Subcutaneous preadipocyte (primary cell): ENCODE measurements around the gene TPGS2. TPM values are rescaled to one million over a fixed set of nuclear protein-coding genes. Genes with fewer than 3 reads are reported as not detected.

Source experiments
- total RNA-seq: library from RNA; depleted of rRNA; stranded (reverse); fragments of >200 nt; gene quantifications from 2 replicates; pipeline ENCODE4 v1.2.3, GENCODE V29; 2012

Gene TPGS2
- total RNA-seq = 111 and 123 TPM in 2 replicates

GRCh38 chr18:36828630-36829361 lies at the start of gene TPGS2, which contains the start of gene KIAA1328:
TPGS2 (minus strand) TSS chr18:36829002; CDS start chr18:36828767, 235 bp downstream.
KIAA1328 (plus strand) TSS chr18:36829127; CDS start chr18:36829139, 12 bp downstream.

Other genes starting within 250 kb of the TPGS2 start
- 7.4 and 9.2 TPM in 2 replicates for gene KIAA1328, start 125 bp upstream of the TPGS2 start, total RNA-seq